ENCODE measurements around the gene TRPV5.

GRCh38 chr7:142863891-142864685 lies 69.5 kb downstream of the TRPV5 start:
- no peak for TF ChIP-seq POLR2AphosphoS5 (IDR thresholded peaks at IDR 0.05)
- TF ChIP-seq CTCF (IDR thresholded peaks at IDR 0.05): no peak
- TF ChIP-seq POLR2A (IDR thresholded peaks at IDR 0.05): no peak
